GM18519 (cell line): Measurements from ENCODE around the gene WTIP.
"Not testable (repeated sequence)": the region's sequence is repeated elsewhere in the genome, so short reads cannot be mapped to it uniquely, and the experiment has no call there.

Experiments
- ATAC-seq: cut with Tn5 transposase; IDR thresholded peaks from one replicate; pipeline ENCODE4 v1.9.1; 2021; ENCODE audit warnings: mild to moderate bottlenecking, moderate library complexity; ENCODE audit not compliant: unreplicated experiment, low FRiP score

WTIP gene

GRCh38 chr19:34502582-34503411, 21.2 kb downstream of the WTIP start:
- no peak for ATAC-seq

- no peak for ATAC-seq
Observed at GRCh38 chr19:34503531-34504272, 22.1 kb downstream of the WTIP start.

GRCh38 chr19:34504273-34504808, 22.8 kb downstream of the WTIP start:
- no peak for ATAC-seq

GRCh38 chr19:34504809-34505291, 23.3 kb downstream of the WTIP start:
- no peak for ATAC-seq

GRCh38 chr19:34505321-34506025, 23.9 kb downstream of the WTIP start:
- no peak for ATAC-seq

- ATAC-seq = no peak
Observed at GRCh38 chr19:34506026-34506370, 24.4 kb downstream of the WTIP start.

GRCh38 chr19:34507414-34508067, 26.0 kb downstream of the WTIP start:
- ATAC-seq = no peak

- no peak for ATAC-seq
Observed at GRCh38 chr19:34508540-34508939, 27.0 kb downstream of the WTIP start.

GRCh38 chr19:34510904-34511303, 29.3 kb downstream of the WTIP start:
- not testable (repeated sequence) for ATAC-seq

GRCh38 chr19:34512254-34512822, 30.8 kb downstream of the WTIP start:
- ATAC-seq = no peak

- ATAC-seq = no peak
Observed at GRCh38 chr19:34513767-34514166, 32.2 kb downstream of the WTIP start.

GRCh38 chr19:34519602-34520001, 38.0 kb downstream of the WTIP start:
- ATAC-seq = no peak

GRCh38 chr19:34523408-34523807, 41.9 kb downstream of the WTIP start:
- no peak for ATAC-seq

- ATAC-seq = no peak
Observed at GRCh38 chr19:34525001-34525400, 43.4 kb downstream of the WTIP start.

- no peak for ATAC-seq
Observed at GRCh38 chr19:34534206-34534605, 52.6 kb downstream of the WTIP start.

- ATAC-seq = no peak
Observed at GRCh38 chr19:34539396-34539795, 57.8 kb downstream of the WTIP start.

GRCh38 chr19:34540811-34541557, 59.4 kb downstream of the WTIP start:
- ATAC-seq = no peak

- no peak for ATAC-seq
Observed at GRCh38 chr19:34549833-34550232, 68.3 kb downstream of the WTIP start.

- no peak for ATAC-seq
Observed at GRCh38 chr19:34555447-34555846, 73.9 kb downstream of the WTIP start.
